KMS-11 (cell line): ENCODE data around the gene ARL5C.

ENCODE experiments used
- H2AFZ ChIP-seq: fragments of 200-600 bp; sonication (generic); 2 replicates; pipeline ENCODE4 v1.6.1; 2016; ENCODE audit warnings: antibody characterized with exemption, mixed run types, low read depth
- H3K27ac ChIP-seq: fragments of 200-600 bp; sonication (generic); 2 replicates; pipeline ENCODE4 v1.6.1; 2016; ENCODE audit warnings: mild to moderate bottlenecking, mixed run types
- H3K27me3 ChIP-seq: fragments of 200-600 bp; sonication (generic); 2 replicates; pipeline ENCODE4 v1.6.1; 2017; ENCODE audit warnings: mild to moderate bottlenecking, low read depth, mixed run types, moderate library complexity; ENCODE audit not compliant: insufficient read depth
- H3K36me3 ChIP-seq: fragments of 200-600 bp; sonication (generic); 2 replicates; pipeline ENCODE4 v1.6.1; 2017; ENCODE audit warnings: mild to moderate bottlenecking, mixed run types; ENCODE audit not compliant: insufficient read depth
- H3K4me1 ChIP-seq: fragments of 200-600 bp; sonication (generic); 2 replicates; pipeline ENCODE4 v1.6.1; 2016; ENCODE audit warnings: mild to moderate bottlenecking, low read depth, mixed run types; ENCODE audit not compliant: poor library complexity, severe bottlenecking
- H3K4me2 ChIP-seq: fragments of 200-600 bp; sonication (generic); 2 replicates; pipeline ENCODE4 v1.7.0; 2016; ENCODE audit warnings: mild to moderate bottlenecking, mixed run types
- H3K4me3 ChIP-seq: fragments of 200-600 bp; sonication (generic); IDR thresholded peaks from 2 replicates; pipeline ENCODE4 v1.6.1; 2017; ENCODE audit warnings: low read depth, low read length, mixed read lengths; ENCODE audit not compliant: insufficient read depth
- H3K79me2 ChIP-seq: fragments of 200-600 bp; sonication (generic); 2 replicates; pipeline ENCODE4 v1.6.1; 2016; ENCODE audit warnings: low read depth, mixed run types; ENCODE audit not compliant: insufficient read depth
- H3K9ac ChIP-seq: fragments of 200-600 bp; sonication (generic); 2 replicates; pipeline ENCODE4 v1.6.1; 2016; ENCODE audit warnings: mild to moderate bottlenecking, mixed run types
- H4K20me1 ChIP-seq: fragments of 200-600 bp; sonication (generic); 2 replicates; pipeline ENCODE4 v1.6.1; 2016; ENCODE audit warnings: mild to moderate bottlenecking, mixed run types; ENCODE audit not compliant: insufficient read depth
- TF ChIP-seq, protein P1 (sequence below): fragments of 200-600 bp; sonication (generic); conservative IDR thresholded peaks from 2 replicates; pipeline ENCODE4 v1.6.1; 2017; ENCODE audit warnings: low read depth, mild to moderate bottlenecking, antibody characterized with exemption, low read length, moderate library complexity, mixed read lengths

The ARL5C gene

DNA sequence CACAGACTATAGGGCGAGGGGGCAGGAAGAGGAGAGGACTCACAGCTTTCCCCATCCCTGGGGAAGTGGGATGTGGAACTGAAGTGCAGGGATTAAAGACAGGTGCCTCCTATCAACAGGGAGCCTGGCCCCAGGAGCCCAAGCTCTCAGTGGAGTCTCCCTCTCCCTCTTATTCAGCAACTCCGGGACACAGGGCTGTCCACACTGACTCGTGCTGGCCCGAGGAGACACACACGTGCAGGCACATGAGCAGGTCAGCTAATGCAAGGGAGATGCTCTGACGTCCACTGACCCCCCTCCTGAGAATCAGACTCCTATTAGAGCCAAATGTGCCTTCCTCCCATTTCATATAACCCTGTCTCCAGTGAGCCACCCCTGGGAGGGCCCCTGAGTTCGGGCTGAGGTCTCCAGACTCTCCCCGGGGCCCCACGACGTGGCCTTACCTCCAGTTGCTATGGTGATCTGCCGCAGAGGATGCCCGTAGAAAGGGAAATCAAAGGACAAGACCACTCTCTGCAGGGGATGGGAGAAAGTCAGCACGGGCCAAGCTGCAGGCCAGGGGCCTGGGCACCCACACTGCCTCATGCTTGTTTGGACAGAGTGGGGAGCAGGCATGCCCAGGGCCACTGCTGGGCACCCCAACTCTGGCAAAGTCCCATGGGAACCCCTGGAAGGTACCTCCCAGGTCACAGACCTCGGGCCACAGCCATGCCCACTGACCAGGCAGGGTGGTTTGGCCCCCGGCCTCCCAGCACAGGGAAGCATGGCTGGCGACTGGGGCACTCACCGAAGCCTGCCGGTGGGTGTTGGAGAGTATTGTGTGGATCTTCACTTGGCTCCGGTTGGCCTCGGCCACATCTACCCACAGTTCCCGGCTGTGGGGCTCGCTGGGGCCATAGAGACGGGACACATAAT lies 57.2 kb downstream of the ARL5C start:
- TF ChIP-seq, protein P1, sequence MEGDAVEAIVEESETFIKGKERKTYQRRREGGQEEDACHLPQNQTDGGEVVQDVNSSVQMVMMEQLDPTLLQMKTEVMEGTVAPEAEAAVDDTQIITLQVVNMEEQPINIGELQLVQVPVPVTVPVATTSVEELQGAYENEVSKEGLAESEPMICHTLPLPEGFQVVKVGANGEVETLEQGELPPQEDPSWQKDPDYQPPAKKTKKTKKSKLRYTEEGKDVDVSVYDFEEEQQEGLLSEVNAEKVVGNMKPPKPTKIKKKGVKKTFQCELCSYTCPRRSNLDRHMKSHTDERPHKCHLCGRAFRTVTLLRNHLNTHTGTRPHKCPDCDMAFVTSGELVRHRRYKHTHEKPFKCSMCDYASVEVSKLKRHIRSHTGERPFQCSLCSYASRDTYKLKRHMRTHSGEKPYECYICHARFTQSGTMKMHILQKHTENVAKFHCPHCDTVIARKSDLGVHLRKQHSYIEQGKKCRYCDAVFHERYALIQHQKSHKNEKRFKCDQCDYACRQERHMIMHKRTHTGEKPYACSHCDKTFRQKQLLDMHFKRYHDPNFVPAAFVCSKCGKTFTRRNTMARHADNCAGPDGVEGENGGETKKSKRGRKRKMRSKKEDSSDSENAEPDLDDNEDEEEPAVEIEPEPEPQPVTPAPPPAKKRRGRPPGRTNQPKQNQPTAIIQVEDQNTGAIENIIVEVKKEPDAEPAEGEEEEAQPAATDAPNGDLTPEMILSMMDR: no peak

DNA sequence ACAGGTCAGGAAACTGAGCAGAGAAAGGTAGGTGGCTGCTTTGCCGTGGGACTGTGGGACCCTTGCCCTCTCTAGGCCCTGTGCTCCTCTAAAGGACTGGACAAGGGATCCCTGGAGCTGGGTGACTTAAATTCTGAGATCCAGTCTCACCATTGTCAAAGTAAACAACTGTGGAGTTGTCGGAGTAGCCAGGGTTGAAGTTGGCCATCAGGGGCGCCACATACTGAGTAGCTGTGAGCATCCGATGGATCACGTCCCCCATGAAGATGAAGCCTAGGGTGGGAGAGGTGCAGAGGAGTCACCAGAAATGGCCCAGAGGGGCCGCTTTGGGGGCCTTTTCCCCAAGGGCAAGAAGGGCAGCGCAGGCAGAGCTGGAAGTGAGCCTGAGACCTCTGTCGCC lies 58.0 kb downstream of the ARL5C start:
- H4K20me1 ChIP-seq: no peaks in the 10 kb centered on the region
- H3K4me1 ChIP-seq: no peaks in the 10 kb centered on the region
- H3K27me3 ChIP-seq: peaks cover 24% of the 10 kb centered on the region; the same call in 1 of the 2 replicates
- no peak overlapping the region for H3K27ac ChIP-seq
- no peak overlapping the region; the same call in 1 of the 2 replicates for H2AFZ ChIP-seq
- H3K4me3 ChIP-seq: no peak overlapping the region
- TF ChIP-seq, protein P1: no peak
- no peak overlapping the region for H3K9ac ChIP-seq
- H3K4me2 ChIP-seq: no peak overlapping the region
- no peaks in the 10 kb centered on the region for H3K79me2 ChIP-seq
- no peaks in the 10 kb centered on the region for H3K36me3 ChIP-seq

More for the DNA sequence above, 57.2 kb downstream of the ARL5C start:
- no peaks in the 10 kb centered on the region for H3K4me1 ChIP-seq
- no peak overlapping the region for H3K4me3 ChIP-seq
- no peak overlapping the region for H3K9ac ChIP-seq
- no peaks in the 10 kb centered on the region for H3K79me2 ChIP-seq
- H4K20me1 ChIP-seq: no peaks in the 10 kb centered on the region
- H3K4me2 ChIP-seq: no peak overlapping the region
- H3K27ac ChIP-seq: no peak overlapping the region
- no peak overlapping the region for H2AFZ ChIP-seq
- peaks cover 24% of the 10 kb centered on the region; the same call in 1 of the 2 replicates for H3K27me3 ChIP-seq
- no peaks in the 10 kb centered on the region for H3K36me3 ChIP-seq

DNA sequence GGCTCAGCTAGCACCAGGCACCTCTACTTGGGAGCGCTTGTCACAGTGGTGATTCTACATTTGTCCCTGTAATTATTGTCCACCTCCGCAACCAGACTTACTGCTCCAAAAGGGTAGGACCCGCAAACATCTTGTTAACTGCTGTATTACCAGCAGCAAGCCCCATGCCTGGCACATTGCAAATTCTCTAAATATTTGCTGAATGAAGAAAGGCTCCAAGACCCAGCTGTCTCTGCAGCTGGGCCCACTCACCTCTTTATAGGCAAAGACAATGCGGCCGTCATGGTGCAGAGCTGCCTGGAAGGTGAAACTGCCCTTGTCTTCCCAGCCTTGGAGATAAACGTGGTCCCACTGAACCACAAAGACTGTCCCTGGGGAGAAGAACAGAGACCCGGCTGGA lies 58.8 kb downstream of the ARL5C start:
- Histone ChIP-seq H3K79me2 (no peaks in the 10 kb centered on the region), H3K27ac (no peak overlapping the region), H2AFZ (no peak overlapping the region), H3K27me3 (peaks cover 24% of the 10 kb centered on the region; the same call in 1 of the 2 replicates), H3K4me2 (no peak overlapping the region), H3K4me3 (no peak overlapping the region), H4K20me1 (no peaks in the 10 kb centered on the region), H3K36me3 (no peaks in the 10 kb centered on the region), H3K4me1 (no peaks in the 10 kb centered on the region), H3K9ac (no peak overlapping the region)
- TF ChIP-seq, protein P1: no peak
